Medulla oblongata (tissue), 1 donor: ENCODE data around the gene CRELD2.

Experiments
- DNase-seq: peaks from one replicate; pipeline ENCODE4 v3.0.0-alpha.2; 2015; ENCODE audit errors: extremely low spot score

CRELD2 gene

GRCh38 chr22:49956914-49957825, 38.7 kb downstream of the CRELD2 start:
- DNase-seq = no peak

- DNase-seq = no peak
These were observed 39.5 kb downstream of the CRELD2 start for GRCh38 chr22:49957826-49958365.

DNA sequence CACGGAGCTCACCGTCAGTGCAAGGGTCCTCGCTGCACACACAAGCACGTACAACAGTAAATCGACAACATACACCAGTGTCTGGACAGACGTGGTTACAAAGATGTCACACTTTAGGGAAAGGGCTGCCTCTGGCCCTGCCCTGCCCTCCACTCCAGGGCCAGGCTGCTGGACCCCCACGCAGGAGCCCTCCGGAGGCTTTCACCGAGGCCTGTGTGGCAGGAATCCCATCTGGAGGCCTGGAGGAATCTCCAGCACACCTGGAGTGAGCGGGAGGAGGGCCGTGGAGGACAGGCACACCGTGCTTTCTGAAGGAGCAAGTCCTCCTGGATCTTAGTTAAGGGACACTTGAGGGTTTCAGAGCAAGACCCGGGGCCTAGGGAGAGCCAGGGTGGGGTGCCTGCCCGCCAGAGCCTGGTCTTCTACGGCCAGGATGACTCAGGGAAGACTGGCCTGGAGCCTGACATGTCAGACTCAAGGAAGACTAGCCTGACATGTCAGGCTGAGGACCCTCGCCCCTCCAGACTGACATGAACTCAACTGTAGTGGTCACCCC, 40.0 kb downstream of the CRELD2 start:
- no peak for DNase-seq

DNA sequence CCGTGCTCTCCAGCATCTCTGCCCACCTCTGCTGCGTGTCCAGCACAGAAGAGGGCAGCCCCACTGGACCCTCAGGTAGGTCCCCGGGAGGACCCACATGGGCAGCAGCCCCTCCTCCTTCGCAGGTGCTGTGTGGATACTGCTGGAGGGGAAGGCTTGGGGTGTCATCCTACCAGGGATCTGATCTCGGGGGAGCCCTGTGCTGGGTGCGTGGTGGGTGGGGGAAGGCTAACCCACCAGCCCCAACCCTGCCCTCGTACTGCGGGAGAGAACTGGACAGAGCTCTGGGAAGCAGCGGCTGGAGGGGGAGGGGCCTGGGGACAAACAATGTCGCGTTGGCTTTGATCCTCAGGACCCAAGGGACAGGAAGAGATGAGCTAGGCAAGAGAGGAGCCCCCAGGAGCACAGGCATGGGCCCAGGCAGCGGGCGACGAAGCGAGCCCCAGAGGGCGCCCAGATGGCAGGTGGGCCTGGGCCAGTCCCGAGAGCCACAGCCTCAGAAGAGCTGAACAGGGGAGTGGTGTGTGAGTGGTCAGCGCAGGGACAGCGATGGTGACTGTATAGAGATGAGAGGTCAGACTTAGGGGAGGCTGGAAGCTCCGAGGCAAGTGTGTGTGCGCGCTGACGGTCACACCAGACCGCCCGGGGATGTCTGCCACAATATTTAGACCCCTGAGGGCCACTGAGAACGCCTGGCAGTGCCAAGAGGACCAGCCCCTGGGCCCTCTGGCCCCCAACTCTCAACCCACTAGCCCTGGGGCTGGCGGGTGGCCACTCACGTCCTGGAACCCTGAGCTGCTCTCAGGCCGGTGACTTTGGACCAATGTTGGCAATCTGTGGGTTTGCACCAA, 40.7 kb downstream of the CRELD2 start:
- DNase-seq = no peak

DNA sequence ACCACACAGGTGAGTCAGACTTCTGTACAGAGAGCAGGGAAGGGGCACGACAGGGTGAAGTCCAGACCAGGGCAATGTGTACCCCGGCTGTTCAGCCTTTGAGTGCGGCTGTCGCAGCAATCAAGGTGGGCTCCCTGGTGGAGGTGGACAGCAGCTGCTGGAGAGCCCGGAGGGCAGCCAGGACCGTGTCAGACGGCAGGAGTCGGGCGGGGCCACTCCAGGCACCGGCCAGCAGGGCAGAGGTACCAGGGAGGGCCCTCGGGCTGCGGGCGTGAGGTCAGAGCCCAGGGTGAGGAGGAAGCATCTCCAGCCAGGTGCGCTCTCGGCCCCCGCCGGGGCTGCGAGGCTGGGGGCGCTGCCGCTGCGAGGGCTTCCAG, 41.3 kb downstream of the CRELD2 start:
- DNase-seq = no peak

- DNase-seq = peak; percentile 98
These were observed 41.9 kb downstream of the CRELD2 start, which contains the start of gene PIM3 for GRCh38 chr22:49960159-49961004. TSS of gene PIM3 (plus strand) at chr22:49960772. CDS start at chr22:49960948, 176 bp downstream.

- peak; percentile 35 for DNase-seq
These were observed 42.7 kb downstream of the CRELD2 start for GRCh38 chr22:49961005-49961600.

DNA sequence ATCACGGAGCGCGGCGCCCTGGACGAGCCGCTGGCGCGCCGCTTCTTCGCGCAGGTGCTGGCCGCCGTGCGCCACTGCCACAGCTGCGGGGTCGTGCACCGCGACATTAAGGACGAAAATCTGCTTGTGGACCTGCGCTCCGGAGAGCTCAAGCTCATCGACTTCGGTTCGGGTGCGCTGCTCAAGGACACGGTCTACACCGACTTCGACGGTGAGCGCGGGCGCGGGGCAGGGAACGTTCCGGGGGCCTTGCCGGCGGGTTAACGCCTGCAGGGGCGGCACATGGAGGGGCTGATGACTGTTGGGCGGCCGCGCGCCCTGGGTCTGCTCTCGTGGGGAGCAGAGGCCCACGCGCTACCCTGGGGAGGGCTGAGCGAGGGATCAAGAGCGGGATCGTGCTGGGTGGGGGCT, 43.2 kb downstream of the CRELD2 start:
- DNase-seq = no peak

DNA sequence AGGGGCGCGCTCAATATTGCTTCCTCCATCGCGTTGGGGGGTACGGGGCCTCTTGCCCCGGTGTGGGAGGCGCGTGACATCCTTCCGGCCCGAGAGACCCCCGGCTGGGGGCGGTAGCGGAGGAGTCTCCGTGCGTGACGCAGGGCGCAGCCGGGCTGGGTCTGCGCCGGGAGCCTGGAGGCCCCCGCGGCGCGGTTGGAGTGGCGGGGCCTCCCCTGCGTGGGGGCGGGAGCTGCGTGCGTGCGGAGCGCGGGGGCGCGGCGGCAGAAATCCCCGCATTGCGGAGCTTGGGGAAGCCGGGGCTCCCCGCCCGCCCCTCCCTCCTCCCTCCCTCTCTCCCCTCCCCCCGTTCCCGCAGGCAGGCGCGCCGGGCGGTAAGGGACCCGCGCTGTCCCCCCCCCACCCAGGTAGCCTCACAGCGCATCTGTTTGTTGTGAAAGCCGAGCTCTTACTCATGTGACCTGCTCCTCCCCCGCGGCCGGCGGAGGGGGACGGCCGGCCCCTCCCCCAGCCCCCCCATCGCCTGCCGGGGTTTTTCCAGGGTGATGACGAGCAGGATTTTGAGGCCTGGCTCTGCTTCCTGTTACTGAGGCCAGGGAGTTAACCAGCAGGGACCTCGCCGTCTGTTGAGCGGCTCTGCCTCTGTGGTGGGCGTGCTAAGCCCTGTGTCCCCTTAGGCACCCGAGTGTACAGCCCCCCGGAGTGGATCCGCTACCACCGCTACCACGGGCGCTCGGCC, 43.7 kb downstream of the CRELD2 start:
- DNase-seq = peak; percentile 78

- DNase-seq = no peak
These were observed 44.6 kb downstream of the CRELD2 start for GRCh38 chr22:49962751-49963646.

DNA sequence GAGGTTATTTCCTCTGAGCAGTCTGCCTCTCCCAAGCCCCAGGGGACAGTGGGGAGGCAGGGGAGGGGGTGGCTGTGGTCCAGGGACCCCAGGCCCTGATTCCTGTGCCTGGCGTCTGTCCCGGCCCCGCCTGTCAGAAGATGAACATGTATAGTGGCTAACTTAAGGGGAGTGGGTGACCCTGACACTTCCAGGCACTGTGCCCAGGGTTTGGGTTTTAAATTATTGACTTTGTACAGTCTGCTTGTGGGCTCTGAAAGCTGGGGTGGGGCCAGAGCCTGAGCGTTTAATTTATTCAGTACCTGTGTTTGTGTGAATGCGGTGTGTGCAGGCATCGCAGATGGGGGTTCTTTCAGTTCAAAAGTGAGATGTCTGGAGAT, 45.2 kb downstream of the CRELD2 start:
- no peak for DNase-seq

- DNase-seq = no peak
These were observed 46.0 kb downstream of the CRELD2 start for GRCh38 chr22:49964136-49965090.

- no peak for DNase-seq
These were observed 46.9 kb downstream of the CRELD2 start for GRCh38 chr22:49965091-49966040.

DNA sequence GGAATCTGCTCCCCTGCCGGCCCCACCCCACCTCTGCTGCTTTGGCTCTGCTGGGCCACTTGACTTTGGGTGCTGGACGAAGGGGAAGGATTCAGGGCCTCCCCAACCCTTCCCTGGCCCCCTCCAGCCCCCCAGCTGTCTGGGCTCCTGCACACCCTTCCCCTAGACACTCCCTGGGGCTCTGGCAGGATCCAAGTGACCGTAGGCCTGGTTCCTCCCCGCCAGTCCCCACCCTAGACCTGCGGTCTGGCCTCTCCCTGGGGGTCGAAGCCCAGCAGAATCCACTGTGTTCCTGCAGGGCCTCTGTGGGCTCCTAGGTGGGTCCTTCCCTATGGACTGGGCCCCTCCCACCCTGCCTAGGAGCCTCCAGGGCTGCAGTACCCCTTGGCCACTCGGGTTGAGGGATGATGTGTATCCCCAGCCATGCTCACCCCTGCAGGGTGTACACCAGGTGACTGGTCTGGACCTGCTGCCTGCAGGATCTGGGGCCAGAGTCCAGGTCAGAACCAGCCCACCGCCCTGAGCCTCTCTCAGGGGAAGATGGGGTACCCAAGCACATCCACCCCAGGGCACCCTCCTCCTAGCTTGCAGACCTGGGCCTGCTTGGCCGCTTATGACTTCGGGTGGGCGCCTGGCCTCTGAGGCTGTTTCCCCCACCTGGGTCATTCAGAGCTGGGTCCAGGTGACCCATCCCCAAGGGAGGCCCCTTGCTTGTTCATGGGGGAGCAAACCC, 47.8 kb downstream of the CRELD2 start:
- DNase-seq = no peak

GRCh38 chr22:49966774-49967705, 48.6 kb downstream of the CRELD2 start:
- DNase-seq = peak; percentile 29
